Globus pallidus (tissue), 1 donor: ENCODE measurements around the gene DEFB121.

Experiments used
- DNase-seq: peaks from one replicate; pipeline ENCODE4 v3.0.0-alpha.2; 2015; ENCODE audit warnings: low spot score

Gene DEFB121

DNA sequence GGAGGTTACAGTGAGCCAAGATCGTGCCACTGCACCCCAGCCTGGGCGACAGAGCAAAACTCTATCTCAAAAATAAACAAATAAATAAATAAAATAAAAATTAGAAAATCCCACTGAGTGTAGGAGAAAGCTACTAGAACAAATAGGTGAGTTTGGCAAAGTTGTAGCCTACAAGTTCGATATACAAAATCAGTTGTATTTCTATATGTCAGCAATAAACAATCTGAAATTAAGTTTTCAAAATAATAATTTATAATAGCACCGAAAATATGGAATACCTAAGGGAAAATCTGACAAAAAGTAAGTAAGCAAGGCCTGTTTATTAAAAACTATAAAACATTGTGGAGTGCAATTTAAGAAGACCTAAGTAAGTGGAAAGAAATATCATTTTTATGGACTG lies 42.7 kb downstream of the DEFB121 start:
- no peak for DNase-seq

- DNase-seq: no peak
Measured at GRCh38 chr20:31355981-31356380, 50.0 kb downstream of the DEFB121 start.
